RWPE1 (cell line): ENCODE results near the gene KCTD16.

Source experiments
- CTCF ChIA-PET: fragments of 350-600 bp; sonication (Branson Sonifier 250); formaldehyde crosslinking; extraction: SDS; loops from one replicate; lab custom pipeline; 2021; lab: Yijun Ruan, JAX
- POLR2A ChIA-PET: fragments of 400-600 bp; formaldehyde crosslinking; extraction: SDS; loops from one replicate; lab custom pipeline; 2020; ENCODE audit warnings: antibody characterized with exemption; ENCODE audit not compliant: low non-redundant PET; lab: Yijun Ruan, JAX
- DNase-seq: peaks from one replicate; pipeline ENCODE4 v3.0.0; 2012; ENCODE audit warnings: low spot score
- H3K27ac ChIP-seq: fragments of 450-650 bp; 2 replicates; pipeline ENCODE4 v1.5.1; 2017
- TF ChIP-seq, protein P1 (sequence below): fragments of 450-650 bp; conservative IDR thresholded peaks from 2 replicates; pipeline ENCODE4 v1.5.1; 2017; ENCODE audit warnings: low read depth, mild to moderate bottlenecking

The KCTD16 gene

DNA sequence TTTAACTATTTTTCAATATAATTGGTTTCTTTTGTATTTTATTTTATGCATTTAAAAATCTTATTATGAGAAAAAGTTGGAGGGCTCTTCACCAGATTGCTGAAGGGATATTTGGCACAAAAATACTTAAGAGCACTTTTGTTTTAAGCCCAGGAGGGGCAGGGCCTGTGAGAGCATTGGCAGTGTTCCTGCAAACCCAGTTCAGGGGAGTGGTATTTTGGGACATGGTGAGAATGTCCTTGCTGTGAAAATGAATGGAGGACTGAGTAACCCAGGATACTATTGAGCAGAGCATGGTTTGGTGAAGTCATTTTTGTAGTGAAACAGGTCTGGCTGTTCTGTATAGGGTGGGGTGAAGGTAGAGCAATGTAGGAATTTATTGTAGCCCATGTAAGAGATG is 121.4 kb downstream of the KCTD16 start:
- CTCF ChIA-PET = no interaction called here
- TF ChIP-seq, protein P1, sequence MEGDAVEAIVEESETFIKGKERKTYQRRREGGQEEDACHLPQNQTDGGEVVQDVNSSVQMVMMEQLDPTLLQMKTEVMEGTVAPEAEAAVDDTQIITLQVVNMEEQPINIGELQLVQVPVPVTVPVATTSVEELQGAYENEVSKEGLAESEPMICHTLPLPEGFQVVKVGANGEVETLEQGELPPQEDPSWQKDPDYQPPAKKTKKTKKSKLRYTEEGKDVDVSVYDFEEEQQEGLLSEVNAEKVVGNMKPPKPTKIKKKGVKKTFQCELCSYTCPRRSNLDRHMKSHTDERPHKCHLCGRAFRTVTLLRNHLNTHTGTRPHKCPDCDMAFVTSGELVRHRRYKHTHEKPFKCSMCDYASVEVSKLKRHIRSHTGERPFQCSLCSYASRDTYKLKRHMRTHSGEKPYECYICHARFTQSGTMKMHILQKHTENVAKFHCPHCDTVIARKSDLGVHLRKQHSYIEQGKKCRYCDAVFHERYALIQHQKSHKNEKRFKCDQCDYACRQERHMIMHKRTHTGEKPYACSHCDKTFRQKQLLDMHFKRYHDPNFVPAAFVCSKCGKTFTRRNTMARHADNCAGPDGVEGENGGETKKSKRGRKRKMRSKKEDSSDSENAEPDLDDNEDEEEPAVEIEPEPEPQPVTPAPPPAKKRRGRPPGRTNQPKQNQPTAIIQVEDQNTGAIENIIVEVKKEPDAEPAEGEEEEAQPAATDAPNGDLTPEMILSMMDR = no peak

DNA sequence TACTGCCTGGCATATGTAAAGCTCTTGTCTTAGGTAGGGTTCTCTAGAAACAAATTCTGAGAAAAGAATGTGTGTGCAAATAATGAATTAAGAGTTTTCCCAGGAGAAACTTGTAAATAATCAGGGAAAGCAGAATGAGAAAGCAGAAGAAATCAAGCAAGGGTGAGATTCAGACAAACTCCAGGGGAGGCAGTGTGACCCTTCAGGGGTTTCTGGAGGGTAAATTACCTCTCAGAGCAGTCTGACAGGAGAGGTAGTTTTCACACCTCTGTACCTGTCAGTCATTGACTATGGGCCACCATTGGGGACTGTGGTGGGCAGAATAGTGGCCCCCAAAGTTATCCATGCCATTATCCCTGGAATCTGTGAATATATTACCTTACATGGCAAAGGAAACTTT is 124.6 kb downstream of the KCTD16 start:
- no peak overlapping the region for H3K27ac ChIP-seq
- DNase-seq = no peak
- ChIA-PET POLR2A (no interaction called here), CTCF (interaction anchor here (0.6 kb wide), 2 partner anchors 62 to 112 kb away, joined by 3 to 5 read pairs; no protein-coding TSS in a partner anchor)
- TF ChIP-seq, protein P1 = no peak

More for the DNA sequence above, 121.4 kb downstream of the KCTD16 start:
- H3K27ac ChIP-seq = no peak overlapping the region
- POLR2A ChIA-PET = no interaction called here
- DNase-seq = no peak

DNA sequence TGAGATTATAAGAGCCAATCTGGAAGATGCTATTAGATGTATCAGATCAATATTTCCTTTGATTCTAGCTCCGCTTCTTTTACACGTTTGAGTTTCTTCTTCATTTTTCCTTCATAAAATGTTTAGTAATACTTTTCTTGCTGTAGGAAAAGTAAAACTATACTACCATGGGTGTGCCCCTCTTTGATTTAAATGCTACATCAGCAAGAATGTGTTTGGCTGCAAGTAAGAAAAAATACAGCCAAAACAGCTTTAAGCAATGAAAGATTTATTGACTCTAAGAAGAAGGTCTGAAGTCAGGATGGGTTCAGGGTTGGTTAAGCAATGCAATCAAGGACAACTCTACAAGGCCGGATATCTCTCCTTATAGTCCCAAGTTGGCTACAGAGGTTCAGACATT is 126.4 kb downstream of the KCTD16 start:
- no peak overlapping the region for H3K27ac ChIP-seq
- POLR2A ChIA-PET = no interaction called here
- no peak for DNase-seq
- TF ChIP-seq, protein P1 = no peak
- CTCF ChIA-PET = no interaction called here

DNA sequence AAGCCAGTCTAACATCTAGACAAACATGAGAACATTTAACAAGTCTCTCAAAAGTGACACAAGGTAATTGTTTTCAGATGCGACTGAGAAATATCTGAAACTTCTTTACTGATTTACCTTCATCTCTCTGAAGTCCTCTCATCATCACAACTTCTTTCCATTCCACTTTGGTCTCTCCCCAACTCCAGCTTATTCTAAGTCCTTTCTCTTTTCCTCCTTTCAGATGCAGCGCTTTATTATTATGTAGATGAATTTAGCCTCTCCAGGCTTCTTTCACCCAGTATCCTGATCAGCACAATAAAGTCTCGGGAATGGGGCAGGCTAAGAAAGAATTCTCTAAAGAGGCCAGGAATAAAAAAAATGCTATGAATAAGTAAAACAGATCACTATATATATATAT is 128.0 kb downstream of the KCTD16 start:
- CTCF ChIA-PET = no interaction called here

DNA sequence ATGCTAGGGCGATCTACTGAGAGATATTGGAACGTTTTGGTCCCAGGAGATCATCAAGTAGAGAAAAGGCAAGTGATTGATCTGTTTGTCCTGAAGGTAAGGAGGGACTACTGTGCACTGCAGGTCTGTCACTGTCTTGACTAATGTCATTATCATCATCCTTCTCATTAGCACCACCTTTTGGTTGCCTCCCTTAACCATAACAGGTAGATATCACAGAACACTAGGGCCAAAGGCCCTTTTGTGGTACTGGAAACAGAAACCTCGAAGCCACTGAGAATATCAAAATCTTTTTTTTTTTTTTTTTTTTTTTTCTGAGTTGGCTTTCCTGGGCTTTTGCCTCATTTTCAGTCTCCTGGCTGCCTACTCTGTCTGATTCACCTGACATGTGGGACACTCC is 134.0 kb downstream of the KCTD16 start:
- no peak overlapping the region for H3K27ac ChIP-seq
- ChIA-PET CTCF (interaction anchor here (0.5 kb wide), 1 partner anchor 1088 kb away, joined by 5 read pairs; no protein-coding TSS in a partner anchor), POLR2A (no interaction called here)
- TF ChIP-seq, protein P1 = no peak
- DNase-seq = no peak

More for the DNA sequence above, 128.0 kb downstream of the KCTD16 start:
- POLR2A ChIA-PET = no interaction called here
- H3K27ac ChIP-seq = no peak overlapping the region
- TF ChIP-seq, protein P1 = no peak
- DNase-seq = no peak

DNA sequence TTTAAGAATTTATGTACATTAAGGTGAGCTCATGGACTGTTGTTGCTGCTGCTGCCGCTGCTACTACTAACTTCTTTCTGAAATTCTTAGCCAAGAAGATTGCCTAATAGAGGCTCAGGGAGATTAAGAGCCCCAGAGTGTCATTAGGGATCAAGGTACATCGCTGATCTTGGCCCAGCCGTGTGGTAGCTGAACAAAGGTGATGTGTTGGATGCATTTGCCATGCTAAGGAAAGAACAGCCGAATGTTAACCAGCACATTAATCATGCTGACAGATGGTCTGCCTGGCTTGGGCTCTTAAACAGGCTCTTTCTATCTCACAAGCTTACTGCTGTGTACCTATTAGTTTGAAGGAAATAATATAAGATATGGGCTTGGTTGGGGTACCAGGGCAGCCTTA is 137.1 kb downstream of the KCTD16 start:
- TF ChIP-seq, protein P1 = no peak
- CTCF ChIA-PET = interaction anchor here (0.5 kb wide), 1 partner anchor 27 kb away, joined by 4 read pairs; no protein-coding TSS in a partner anchor
- POLR2A ChIA-PET = no interaction called here
- DNase-seq = no peak
- H3K27ac ChIP-seq = no peak overlapping the region

DNA sequence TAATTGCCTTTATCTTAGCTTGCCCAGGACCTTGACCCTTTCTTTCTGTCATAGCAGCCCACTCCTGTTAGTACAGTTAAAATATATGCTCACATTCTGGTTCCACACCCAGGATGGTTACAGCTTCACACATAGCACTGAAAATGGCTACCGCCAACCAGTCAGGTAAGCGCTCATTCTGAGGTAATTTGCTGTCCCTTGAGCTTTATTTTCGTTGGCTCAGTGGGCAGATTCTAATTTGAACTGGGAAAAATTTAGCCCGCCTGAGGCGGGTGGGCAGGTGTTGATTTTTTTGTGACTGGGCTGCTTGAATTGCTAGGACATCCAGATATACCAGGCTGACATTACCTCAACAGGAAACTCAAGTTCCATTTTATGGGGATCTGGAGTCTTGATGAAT is 137.5 kb downstream of the KCTD16 start:
- TF ChIP-seq, protein P1 = no peak
- no peak for DNase-seq
- ChIA-PET POLR2A (no interaction called here), CTCF (interaction anchor here (0.5 to 0.6 kb wide), 2 partner anchors 28 to 180 kb away, joined by 3 to 4 read pairs; no protein-coding TSS in a partner anchor)
- H3K27ac ChIP-seq = no peak overlapping the region
